GM13976 (cell line): ENCODE measurements around the gene AKR7A2.

ENCODE experiments used
- DNase-seq: peaks from one replicate; pipeline ENCODE4 v3.0.0; 2012; ENCODE audit warnings: low spot score
- CTCF ChIP-seq: IDR thresholded peaks from 2 replicates; pipeline ENCODE4 v1.5.1; 2012; ENCODE audit warnings: borderline replicate concordance, mild to moderate bottlenecking; ENCODE audit not compliant: insufficient read depth; ENCODE audit errors: extremely low read depth, missing control alignments, control extremely low read depth
- in situ Hi-C: fragments of 300-500 bp; cut with MboI; formaldehyde crosslinking; loops from one replicate; pipeline ENCODE4 v1.12.0; 2022; ENCODE audit warnings: low sequenced_read_pairs, mixed read lengths, inconsistent platforms; ENCODE audit not compliant: unreplicated experiment

Gene AKR7A2

GRCh38 chr1:19311931-19312781 is at the start of gene AKR7A2, which contains the start of gene SLC66A1:
Gene AKR7A2, minus strand, starts transcription at chr1:19312144. Its CDS starts 20 bp downstream, at chr1:19312124.
Gene SLC66A1, plus strand, starts transcription at chr1:19312326. Its CDS starts 5,352 bp downstream, at chr1:19317678.
- peak; percentile 7 for TF ChIP-seq CTCF
- in situ Hi-C loops, result no loop called here
- DNase-seq, result peak; percentile 100

- TF ChIP-seq CTCF, result no peak
- in situ Hi-C loops, result no loop called here
- DNase-seq, result no peak
Observed at GRCh38 chr1:19360843-19361610, 49.1 kb upstream of the AKR7A2 start.

GRCh38 chr1:19360432-19360831 is 48.5 kb upstream of the AKR7A2 start:
- TF ChIP-seq CTCF, result no peak
- in situ Hi-C loops, result no loop called here
- no peak for DNase-seq

GRCh38 chr1:19360016-19360415 is 48.1 kb upstream of the AKR7A2 start:
- DNase-seq, result no peak
- no peak for TF ChIP-seq CTCF
- in situ Hi-C loops, result no loop called here

- DNase-seq, result no peak
- TF ChIP-seq CTCF, result no peak
- in situ Hi-C loops, result no loop called here
Observed at GRCh38 chr1:19359357-19359756, 47.4 kb upstream of the AKR7A2 start.

- in situ Hi-C loops, result no loop called here
- no peak for TF ChIP-seq CTCF
- no peak for DNase-seq
Observed at GRCh38 chr1:19358710-19359109, 46.8 kb upstream of the AKR7A2 start.
